Coronary artery (tissue), 2 donors: ENCODE data around the gene MFGE8.
A peak's percentile ranks its signal among the peaks of the same experiment; 100 is the strongest.

Experiments used
- DNase-seq: peaks from one replicate; pipeline ENCODE4 v3.0.0-alpha.2; 2017; ENCODE audit warnings: low spot score
- H3K27ac ChIP-seq, 2 donors: fragments of 200-600 bp; sonication (generic); one replicate each; pipeline ENCODE4 v1.5.1; 2016 to 2019
- H3K4me3 ChIP-seq: fragments of 200-600 bp; sonication (generic); 2 replicates; pipeline ENCODE4 v1.5.1; 2016; ENCODE audit warnings: mild to moderate bottlenecking, moderate library complexity
- CTCF ChIP-seq: fragments of 200-600 bp; sonication (generic); IDR thresholded peaks from one replicate; pipeline ENCODE4 v1.5.1; 2019; ENCODE audit warnings: antibody characterized with exemption

Gene MFGE8

GRCh38 chr15:88897456-88898194 is 15.6 kb downstream of the MFGE8 start:
- TF ChIP-seq CTCF: peak; percentile 56
- DNase-seq: peak; percentile 91
- Histone ChIP-seq H3K4me3 (peak overlapping the region; percentile 29), H3K27ac (peak overlapping the region; percentile 46 to 92)

- no peak for TF ChIP-seq CTCF
- peak overlapping the region; percentile 2 for H3K4me3 ChIP-seq
- no peak for DNase-seq
- H3K27ac ChIP-seq: peak overlapping the region; percentile 46 to 92
Measured at GRCh38 chr15:88897142-88897455, 16.1 kb downstream of the MFGE8 start.

GRCh38 chr15:88896333-88897033 is 16.7 kb downstream of the MFGE8 start:
- no peak for TF ChIP-seq CTCF
- no peak for DNase-seq
- Histone ChIP-seq H3K27ac (peak overlapping the region; percentile 46 to 92), H3K4me3 (peak overlapping the region; percentile 2)

GRCh38 chr15:88894819-88895767 is 18.1 kb downstream of the MFGE8 start, which contains the start of gene HAPLN3:
Gene HAPLN3, minus strand, starts transcription at chr15:88895544. Its CDS starts 8,246 bp downstream, at chr15:88887298.
- Histone ChIP-seq H3K4me3 (peak within 1 kb of the TSS; percentile 80), H3K27ac (peak within 1 kb of the TSS; percentile 51 to 92)
- no peak for DNase-seq
- no peak for TF ChIP-seq CTCF

- Histone ChIP-seq H3K27ac (peak overlapping the region; percentile 51 to 78), H3K4me3 (peak overlapping the region; percentile 80)
- no peak for DNase-seq
- TF ChIP-seq CTCF: peak; percentile 66
Measured at GRCh38 chr15:88894348-88894818, 18.8 kb downstream of the MFGE8 start.

GRCh38 chr15:88891540-88892254 is 21.5 kb downstream of the MFGE8 start:
- Histone ChIP-seq H3K4me3 (no peak overlapping the region), H3K27ac (no peak overlapping the region)
- no peak for TF ChIP-seq CTCF
- no peak for DNase-seq
